ENCODE data around the gene DLST. TPM values are rescaled to one million over a fixed set of nuclear protein-coding genes. Genes with fewer than 3 reads are reported as not detected.

DLST gene
- total RNA-seq, 4 donors from 2014 or later = 79.3 to 98.7 (median 87.8) TPM

- H3K9me3 ChIP-seq = no peaks in the 10 kb centered on the region
- WGBS, 2 donors (ENCODE audit: low coverage in 1 of 2) = 91 to 94% methylated on average over 5 of the region's 5 CpGs
- H3K4me3 ChIP-seq = no peak overlapping the region
- no peaks in the 10 kb centered on the region for H3K4me1 ChIP-seq
- no peak overlapping the region for H3K27ac ChIP-seq
- H3K27me3 ChIP-seq = no peaks in the 10 kb centered on the region
- H3K36me3 ChIP-seq = no peaks in the 10 kb centered on the region
- TF ChIP-seq POLR2AphosphoS5 (IDR thresholded peaks at IDR 0.05) (no peak), CTCF (IDR thresholded peaks at IDR 0.05) (no peak), EP300 (IDR thresholded peaks at IDR 0.05) (no peak), POLR2A (IDR thresholded peaks at IDR 0.05) (no peak)
- no peak for ATAC-seq
Measured at GRCh38 chr14:74875204-74875603, 6.5 kb upstream of the DLST start.

- Histone ChIP-seq H3K36me3 (no peaks in the 10 kb centered on the region), H3K4me3 (no peak within 1 kb of the TSS), H3K4me1 (peaks cover 0 to 6% (median 0%) of the 10 kb centered on the region in 3 donors), H3K9me3 (no peaks in the 10 kb centered on the region), H3K27me3 (no peaks in the 10 kb centered on the region), H3K27ac (no peak within 1 kb of the TSS)
- TF ChIP-seq CTCF (IDR thresholded peaks at IDR 0.05) = no peak
- TF ChIP-seq EP300 (IDR thresholded peaks at IDR 0.05) = no peak
- TF ChIP-seq POLR2AphosphoS5 (IDR thresholded peaks at IDR 0.05) = no peak
- no peak for TF ChIP-seq POLR2A (IDR thresholded peaks at IDR 0.05)
- no CpG with 5 or more reads among the region's 13 CpGs for WGBS, 2 donors (ENCODE audit: low coverage in 1 of 2)
- ATAC-seq = no peak
Measured at GRCh38 chr14:74875941-74876913, 5.5 kb upstream of the DLST start, which contains the start of gene PROX2. PROX2 (minus strand) TSS chr14:74876145; CDS start chr14:74863834, 12,311 bp downstream.

- TF ChIP-seq POLR2AphosphoS5 (IDR thresholded peaks at IDR 0.05) (no peak), POLR2A (IDR thresholded peaks at IDR 0.05) (no peak), EP300 (IDR thresholded peaks at IDR 0.05) (no peak), CTCF (IDR thresholded peaks at IDR 0.05) (no peak)
- no peaks in the 10 kb centered on the region for H3K27me3 ChIP-seq
- ATAC-seq = no peak
- H3K36me3 ChIP-seq = no peaks in the 10 kb centered on the region
- H3K9me3 ChIP-seq = no peaks in the 10 kb centered on the region
- H3K27ac ChIP-seq = no peak overlapping the region
- H3K4me1 ChIP-seq = peaks cover 9 to 32% (median 14%) of the 10 kb centered on the region in 3 donors
- WGBS, 2 donors (ENCODE audit: low coverage in 1 of 2) = 57 to 78% methylated on average over 1 to 3 of the region's 3 CpGs
- no peak overlapping the region for H3K4me3 ChIP-seq
Measured at GRCh38 chr14:74879427-74880182, 2.1 kb upstream of the DLST start.

GRCh38 chr14:74882103-74882920, 596 bp downstream of the DLST start:
- peak overlapping the region; percentile 79 to 100 for H3K4me3 ChIP-seq
- no peaks in the 10 kb centered on the region for H3K9me3 ChIP-seq
- H3K4me1 ChIP-seq = peaks cover 17 to 59% (median 35%) of the 10 kb centered on the region in 3 donors
- peaks cover 0 to 17% of the 10 kb centered on the region in 2 donors for H3K36me3 ChIP-seq
- 1% methylated on average over 13 of the region's 49 CpGs for WGBS, 2 donors (ENCODE audit: low coverage in 1 of 2)
- H3K27me3 ChIP-seq = no peaks in the 10 kb centered on the region
- peak overlapping the region; percentile 83 to 98 (median 96) for H3K27ac ChIP-seq
- TF ChIP-seq POLR2A (IDR thresholded peaks at IDR 0.05) (no peak), CTCF (IDR thresholded peaks at IDR 0.05) (no peak), EP300 (IDR thresholded peaks at IDR 0.05) (no peak), POLR2AphosphoS5 (IDR thresholded peaks at IDR 0.05) (no peak)
- peak; percentile 54 for ATAC-seq
